NB4 (cell line): ENCODE data around the gene IQCF2.
"Not testable (repeated sequence)": the region's sequence is repeated elsewhere in the genome, so short reads cannot be mapped to it uniquely, and the experiment has no call there.

Source experiments
- MYC ChIP-seq: IDR thresholded peaks from 2 replicates; pipeline ENCODE4 v1.6.1; 2011; ENCODE audit warnings: low read depth, low read length
- POLR2A ChIP-seq: IDR thresholded peaks from 2 replicates; pipeline ENCODE4 v1.6.1; 2011; ENCODE audit warnings: mild to moderate bottlenecking; ENCODE audit not compliant: insufficient read length; ENCODE audit errors: extremely low read depth
- TF ChIP-seq, protein P1 (sequence below): IDR thresholded peaks from one replicate; pipeline ENCODE4 v1.5.1; 2012; ENCODE audit warnings: low read depth, low read length

DNA sequence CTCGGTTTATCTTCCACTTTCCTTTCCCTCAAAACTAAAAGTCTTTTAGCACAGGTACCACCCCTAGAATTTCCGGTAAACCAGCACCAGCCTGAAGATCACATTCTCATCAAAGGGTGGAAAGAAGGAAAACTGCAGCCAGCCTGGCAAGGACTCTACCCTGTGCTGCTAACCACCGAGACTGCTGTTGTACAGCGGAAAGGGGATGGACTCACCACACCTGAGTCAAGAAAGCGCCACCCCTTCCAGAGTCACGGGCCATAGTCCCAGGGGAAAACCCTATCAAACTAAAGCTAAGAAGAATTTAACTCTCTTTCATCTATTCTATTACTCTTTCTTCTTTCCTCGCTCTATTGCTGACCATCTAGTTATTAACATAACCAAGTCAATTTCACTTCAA, 38.6 kb downstream of the IQCF2 start:
- TF ChIP-seq, protein P1, sequence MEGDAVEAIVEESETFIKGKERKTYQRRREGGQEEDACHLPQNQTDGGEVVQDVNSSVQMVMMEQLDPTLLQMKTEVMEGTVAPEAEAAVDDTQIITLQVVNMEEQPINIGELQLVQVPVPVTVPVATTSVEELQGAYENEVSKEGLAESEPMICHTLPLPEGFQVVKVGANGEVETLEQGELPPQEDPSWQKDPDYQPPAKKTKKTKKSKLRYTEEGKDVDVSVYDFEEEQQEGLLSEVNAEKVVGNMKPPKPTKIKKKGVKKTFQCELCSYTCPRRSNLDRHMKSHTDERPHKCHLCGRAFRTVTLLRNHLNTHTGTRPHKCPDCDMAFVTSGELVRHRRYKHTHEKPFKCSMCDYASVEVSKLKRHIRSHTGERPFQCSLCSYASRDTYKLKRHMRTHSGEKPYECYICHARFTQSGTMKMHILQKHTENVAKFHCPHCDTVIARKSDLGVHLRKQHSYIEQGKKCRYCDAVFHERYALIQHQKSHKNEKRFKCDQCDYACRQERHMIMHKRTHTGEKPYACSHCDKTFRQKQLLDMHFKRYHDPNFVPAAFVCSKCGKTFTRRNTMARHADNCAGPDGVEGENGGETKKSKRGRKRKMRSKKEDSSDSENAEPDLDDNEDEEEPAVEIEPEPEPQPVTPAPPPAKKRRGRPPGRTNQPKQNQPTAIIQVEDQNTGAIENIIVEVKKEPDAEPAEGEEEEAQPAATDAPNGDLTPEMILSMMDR = not testable (repeated sequence)
- TF ChIP-seq POLR2A, MYC: not testable (repeated sequence)
